ENCODE results near the gene CNTNAP2. TPM values are rescaled to one million over a fixed set of nuclear protein-coding genes. Genes with fewer than 3 reads are reported as not detected.

CNTNAP2 gene
- total RNA-seq, 4 donors from 2014 or later, result 0.42 to 0.71 TPM; not detected in 2

DNA sequence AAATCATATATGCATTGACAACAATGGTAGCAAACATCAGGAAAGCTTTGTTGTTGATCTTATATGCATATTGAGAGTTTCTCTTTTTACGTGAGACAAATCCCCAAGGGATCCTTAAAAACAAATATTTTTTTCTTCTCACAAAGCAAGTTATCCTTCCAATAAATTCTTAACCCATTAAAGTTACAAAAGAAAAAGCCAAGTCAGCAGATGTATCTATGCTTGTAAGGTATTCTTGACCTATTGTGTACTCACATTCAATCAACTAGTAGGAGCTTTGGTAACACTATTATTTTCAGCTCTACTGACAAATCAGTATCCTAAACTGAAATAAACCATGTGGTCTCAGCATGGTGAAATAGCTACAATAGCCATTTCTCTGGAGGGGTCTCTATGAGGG is 586.3 kb downstream of the CNTNAP2 start:
- intact Hi-C loops (cut with DNase I; ENCODE audit: low total_unique reads), result no loop called here

GRCh38 chr7:146709451-146710027 is 592.9 kb downstream of the CNTNAP2 start:
- 59 to 67% methylated on average over 4 of the region's 4 CpGs for WGBS, 2 donors
- intact Hi-C loops (cut with DNase I; ENCODE audit: low total_unique reads), result no loop called here
- no peak overlapping the region for H3K4me3 ChIP-seq (ENCODE audit: low read depth, poor library complexity, severe bottlenecking)
- TF ChIP-seq POLR2A (IDR thresholded peaks at IDR 0.05), result no peak
- TF ChIP-seq, protein P1, sequence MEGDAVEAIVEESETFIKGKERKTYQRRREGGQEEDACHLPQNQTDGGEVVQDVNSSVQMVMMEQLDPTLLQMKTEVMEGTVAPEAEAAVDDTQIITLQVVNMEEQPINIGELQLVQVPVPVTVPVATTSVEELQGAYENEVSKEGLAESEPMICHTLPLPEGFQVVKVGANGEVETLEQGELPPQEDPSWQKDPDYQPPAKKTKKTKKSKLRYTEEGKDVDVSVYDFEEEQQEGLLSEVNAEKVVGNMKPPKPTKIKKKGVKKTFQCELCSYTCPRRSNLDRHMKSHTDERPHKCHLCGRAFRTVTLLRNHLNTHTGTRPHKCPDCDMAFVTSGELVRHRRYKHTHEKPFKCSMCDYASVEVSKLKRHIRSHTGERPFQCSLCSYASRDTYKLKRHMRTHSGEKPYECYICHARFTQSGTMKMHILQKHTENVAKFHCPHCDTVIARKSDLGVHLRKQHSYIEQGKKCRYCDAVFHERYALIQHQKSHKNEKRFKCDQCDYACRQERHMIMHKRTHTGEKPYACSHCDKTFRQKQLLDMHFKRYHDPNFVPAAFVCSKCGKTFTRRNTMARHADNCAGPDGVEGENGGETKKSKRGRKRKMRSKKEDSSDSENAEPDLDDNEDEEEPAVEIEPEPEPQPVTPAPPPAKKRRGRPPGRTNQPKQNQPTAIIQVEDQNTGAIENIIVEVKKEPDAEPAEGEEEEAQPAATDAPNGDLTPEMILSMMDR (IDR thresholded peaks at IDR 0.05), result no peak
- DNase-seq (ENCODE audit: low spot score in 2 of 2), result no peak

More for the DNA sequence above, 586.3 kb downstream of the CNTNAP2 start:
- no peak overlapping the region for H3K4me3 ChIP-seq (ENCODE audit: low read depth, poor library complexity, severe bottlenecking)
- TF ChIP-seq, protein P1 (IDR thresholded peaks at IDR 0.05), result no peak
- TF ChIP-seq POLR2A (IDR thresholded peaks at IDR 0.05), result no peak
- 53 to 74% methylated on average over 1 of the region's 1 CpG for WGBS, 2 donors
- no peak for DNase-seq (ENCODE audit: low spot score in 2 of 2)

- intact Hi-C loops (cut with DNase I; ENCODE audit: low total_unique reads), result no loop called here
- DNase-seq (ENCODE audit: low spot score in 2 of 2), result no peak
- TF ChIP-seq, protein P1 (IDR thresholded peaks at IDR 0.05), result no peak
- TF ChIP-seq POLR2A (IDR thresholded peaks at IDR 0.05), result no peak
- WGBS, 2 donors, result 59 to 79% methylated on average over 1 of the region's 1 CpG
- no peak overlapping the region for H3K4me3 ChIP-seq (ENCODE audit: low read depth, poor library complexity, severe bottlenecking)
Observed at GRCh38 chr7:146713205-146713604, 596.6 kb downstream of the CNTNAP2 start.

DNA sequence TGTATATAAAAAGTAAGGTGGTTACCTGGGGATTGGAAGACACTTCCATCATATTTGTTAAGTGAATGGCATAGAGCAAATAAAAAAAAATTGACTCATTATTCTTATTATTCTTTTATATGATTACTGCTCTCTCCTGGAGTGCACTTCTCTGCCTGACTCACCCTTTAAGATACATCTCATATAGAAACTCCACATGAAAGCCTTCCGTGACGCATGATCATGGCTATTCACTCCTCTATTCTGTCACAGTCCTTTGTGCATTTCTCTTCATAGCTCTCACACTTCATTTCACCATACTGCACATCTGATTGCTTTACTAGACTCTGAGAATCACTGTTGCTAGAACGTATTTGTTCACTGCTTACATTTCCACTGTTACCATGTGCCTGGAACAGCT is 597.3 kb downstream of the CNTNAP2 start:
- WGBS, 2 donors, result 88 to 92% methylated on average over 3 of the region's 3 CpGs
- intact Hi-C loops (cut with DNase I; ENCODE audit: low total_unique reads), result no loop called here
- no peak for DNase-seq (ENCODE audit: low spot score in 2 of 2)
- no peak for TF ChIP-seq POLR2A (IDR thresholded peaks at IDR 0.05)
- TF ChIP-seq, protein P1 (IDR thresholded peaks at IDR 0.05), result no peak
- H3K4me3 ChIP-seq (ENCODE audit: low read depth, poor library complexity, severe bottlenecking), result no peak overlapping the region

DNA sequence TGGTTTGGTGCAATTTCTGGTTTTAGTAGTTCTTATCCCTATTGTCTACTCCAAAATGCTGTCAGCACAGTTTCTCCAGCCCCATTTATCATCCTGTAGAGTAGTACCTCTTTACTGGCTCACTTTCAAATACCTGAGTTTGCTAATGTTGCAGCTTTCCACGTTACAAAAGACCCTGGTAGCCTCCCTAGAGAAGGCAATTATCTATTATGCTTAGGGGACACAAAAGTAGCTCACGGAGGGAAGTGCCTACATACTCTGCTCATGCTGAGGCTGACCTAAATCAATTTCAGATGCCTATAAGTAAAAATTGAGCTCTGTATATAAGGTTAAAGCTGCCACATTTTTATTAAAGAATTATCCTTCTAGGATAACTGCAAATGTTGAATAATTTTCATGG is 603.6 kb downstream of the CNTNAP2 start:
- no peak for TF ChIP-seq POLR2A (IDR thresholded peaks at IDR 0.05)
- TF ChIP-seq, protein P1 (IDR thresholded peaks at IDR 0.05), result no peak
- DNase-seq (ENCODE audit: low spot score in 2 of 2), result no peak
- 15 to 21% methylated on average over 2 of the region's 2 CpGs for WGBS, 2 donors
- intact Hi-C loops (cut with DNase I; ENCODE audit: low total_unique reads), result no loop called here
- H3K4me3 ChIP-seq (ENCODE audit: low read depth, poor library complexity, severe bottlenecking), result no peak overlapping the region

DNA sequence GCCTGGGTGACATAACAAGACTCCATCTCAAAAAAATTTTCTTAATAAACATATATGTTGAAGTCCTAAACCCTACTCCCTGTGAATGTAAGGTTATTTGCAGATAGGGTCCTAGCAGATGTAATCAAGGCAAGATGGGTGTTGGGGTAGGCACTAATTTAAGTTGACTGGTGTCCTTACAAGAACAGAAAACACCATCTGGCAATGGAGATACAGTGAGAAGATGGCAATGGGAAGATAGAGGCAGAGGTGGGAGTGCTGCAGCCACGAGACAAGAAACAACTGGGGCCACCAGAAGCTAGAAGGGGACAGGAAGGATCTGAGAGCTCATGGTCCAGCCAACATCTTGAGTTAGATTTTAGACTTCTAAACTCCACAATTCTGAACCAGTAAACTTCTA is 606.4 kb downstream of the CNTNAP2 start:
- TF ChIP-seq POLR2A (IDR thresholded peaks at IDR 0.05), result no peak
- TF ChIP-seq, protein P1 (IDR thresholded peaks at IDR 0.05), result no peak
- WGBS, 2 donors, result 53 to 65% methylated on average over 1 of the region's 1 CpG
- H3K4me3 ChIP-seq (ENCODE audit: low read depth, poor library complexity, severe bottlenecking), result no peak overlapping the region
- intact Hi-C loops (cut with DNase I; ENCODE audit: low total_unique reads), result no loop called here
- DNase-seq (ENCODE audit: low spot score in 2 of 2), result no peak

Data from lower leg skin (tissue), 4 donors.